Cardiac muscle cell (in vitro differentiated cells and primary cell): Measurements from ENCODE around the gene SCN4A. TPM values are rescaled to one million over a fixed set of nuclear protein-coding genes. Genes with fewer than 3 reads are reported as not detected.

ENCODE experiments used
- DNase-seq, 2 donors: peaks; one replicate each; pipeline versions ENCODE4 v3.0.0 to v3.0.0-alpha.2; 2010 to 2017; ENCODE audit warnings: low read depth in 1 of 2, low spot score in 1 of 2
- H3K27ac ChIP-seq: fragments of 200-600 bp; sonication (generic); 2 replicates; pipeline ENCODE4 v1.5.1; 2016
- H3K27me3 ChIP-seq: fragments of 200-600 bp; sonication (generic); 2 replicates; pipeline ENCODE4 v1.6.0; 2016; ENCODE audit warnings: control low read depth
- H3K36me3 ChIP-seq: fragments of 200-600 bp; sonication (generic); 2 replicates; pipeline ENCODE4 v1.5.1; 2016; ENCODE audit warnings: control low read depth
- H3K4me1 ChIP-seq: fragments of 200-600 bp; sonication (generic); 2 replicates; pipeline ENCODE4 v1.8.1; 2017; ENCODE audit warnings: low read depth, mild to moderate bottlenecking, mixed run types
- H3K4me3 ChIP-seq: fragments of 200-600 bp; sonication (generic); 2 replicates; pipeline ENCODE4 v1.5.1; 2016; ENCODE audit warnings: mild to moderate bottlenecking
- H3K9me3 ChIP-seq: fragments of 200-600 bp; sonication (generic); 2 replicates; pipeline ENCODE4 v1.5.1; 2017; ENCODE audit warnings: low read depth, mild to moderate bottlenecking, control low read depth
- polyA plus RNA-seq: library from polyadenylated mRNA; unstranded; fragments of >200 nt; fragmentation: Nextera tagmentation; extraction: Ambion mirVana; gene quantifications from 2 replicates; pipeline ENCODE4 v1.2.1, GENCODE V29; 2016
- total RNA-seq: library from RNA; depleted of rRNA; stranded (reverse); fragments of >200 nt; gene quantifications from 2 replicates; pipeline ENCODE4 v1.2.3, GENCODE V29; 2016
- TF ChIP-seq, protein P1 (sequence below): IDR thresholded peaks from 2 replicates; pipeline ENCODE4 v1.5.1; 2012; ENCODE audit warnings: low read depth, mild to moderate bottlenecking, low read length

SCN4A gene
- total and polyA plus RNA-seq, 2 experiments from 2014 or later, result 0.63 TPM; not detected in 1

DNA sequence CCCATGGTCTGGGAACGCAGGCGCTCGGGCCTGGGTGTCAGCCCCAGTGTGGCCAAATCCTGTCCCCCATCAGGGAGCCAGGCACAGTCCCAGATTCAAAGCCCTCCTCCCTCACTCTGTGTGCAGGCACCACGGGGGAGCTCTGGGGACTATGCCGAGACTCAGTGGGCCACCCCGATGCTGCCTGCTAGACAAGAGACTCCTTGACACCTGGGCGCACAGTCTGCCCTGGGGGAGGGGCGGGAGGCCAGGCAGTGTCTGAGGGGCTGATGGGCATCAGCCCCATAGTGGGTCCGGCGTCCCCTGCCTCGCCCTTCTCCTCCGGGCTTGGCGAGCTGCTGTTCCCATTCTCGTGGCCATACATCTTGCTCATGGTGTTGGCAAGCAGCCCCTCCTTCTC is 32.1 kb downstream of the SCN4A start:
- H3K27me3 ChIP-seq, result no peaks in the 10 kb centered on the region
- H3K27ac ChIP-seq, result no peak overlapping the region
- H3K36me3 ChIP-seq, result no peaks in the 10 kb centered on the region
- DNase-seq, result no peak
- H3K9me3 ChIP-seq, result no peaks in the 10 kb centered on the region
- no peak overlapping the region for H3K4me3 ChIP-seq
- no peaks in the 10 kb centered on the region for H3K4me1 ChIP-seq
- TF ChIP-seq, protein P1, sequence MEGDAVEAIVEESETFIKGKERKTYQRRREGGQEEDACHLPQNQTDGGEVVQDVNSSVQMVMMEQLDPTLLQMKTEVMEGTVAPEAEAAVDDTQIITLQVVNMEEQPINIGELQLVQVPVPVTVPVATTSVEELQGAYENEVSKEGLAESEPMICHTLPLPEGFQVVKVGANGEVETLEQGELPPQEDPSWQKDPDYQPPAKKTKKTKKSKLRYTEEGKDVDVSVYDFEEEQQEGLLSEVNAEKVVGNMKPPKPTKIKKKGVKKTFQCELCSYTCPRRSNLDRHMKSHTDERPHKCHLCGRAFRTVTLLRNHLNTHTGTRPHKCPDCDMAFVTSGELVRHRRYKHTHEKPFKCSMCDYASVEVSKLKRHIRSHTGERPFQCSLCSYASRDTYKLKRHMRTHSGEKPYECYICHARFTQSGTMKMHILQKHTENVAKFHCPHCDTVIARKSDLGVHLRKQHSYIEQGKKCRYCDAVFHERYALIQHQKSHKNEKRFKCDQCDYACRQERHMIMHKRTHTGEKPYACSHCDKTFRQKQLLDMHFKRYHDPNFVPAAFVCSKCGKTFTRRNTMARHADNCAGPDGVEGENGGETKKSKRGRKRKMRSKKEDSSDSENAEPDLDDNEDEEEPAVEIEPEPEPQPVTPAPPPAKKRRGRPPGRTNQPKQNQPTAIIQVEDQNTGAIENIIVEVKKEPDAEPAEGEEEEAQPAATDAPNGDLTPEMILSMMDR, result no peak

DNA sequence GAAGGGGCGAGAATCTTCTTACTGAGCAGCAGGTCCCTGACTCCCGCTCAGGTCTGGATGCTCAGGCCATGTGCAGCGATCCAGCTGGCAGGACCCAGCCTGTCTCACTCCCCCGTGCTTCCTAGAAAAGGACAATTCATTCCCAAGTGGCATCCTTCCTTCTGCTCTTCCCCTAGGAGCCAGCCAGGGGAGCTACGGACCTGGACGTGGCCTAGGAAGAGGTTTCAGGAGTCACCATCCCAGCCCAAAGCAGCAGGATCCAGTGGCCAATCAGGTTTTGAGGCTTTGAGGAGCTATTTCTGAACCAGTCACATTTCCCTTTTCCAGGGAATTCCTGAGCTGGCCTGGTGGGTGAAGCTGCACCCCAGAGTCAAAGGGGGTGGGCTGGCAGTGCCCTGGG is 32.8 kb downstream of the SCN4A start:
- Histone ChIP-seq H3K9me3 (no peaks in the 10 kb centered on the region), H3K36me3 (no peaks in the 10 kb centered on the region), H3K4me1 (no peaks in the 10 kb centered on the region), H3K27ac (no peak overlapping the region), H3K27me3 (no peaks in the 10 kb centered on the region), H3K4me3 (no peak overlapping the region)
- TF ChIP-seq, protein P1, result no peak
- DNase-seq, result no peak

DNA sequence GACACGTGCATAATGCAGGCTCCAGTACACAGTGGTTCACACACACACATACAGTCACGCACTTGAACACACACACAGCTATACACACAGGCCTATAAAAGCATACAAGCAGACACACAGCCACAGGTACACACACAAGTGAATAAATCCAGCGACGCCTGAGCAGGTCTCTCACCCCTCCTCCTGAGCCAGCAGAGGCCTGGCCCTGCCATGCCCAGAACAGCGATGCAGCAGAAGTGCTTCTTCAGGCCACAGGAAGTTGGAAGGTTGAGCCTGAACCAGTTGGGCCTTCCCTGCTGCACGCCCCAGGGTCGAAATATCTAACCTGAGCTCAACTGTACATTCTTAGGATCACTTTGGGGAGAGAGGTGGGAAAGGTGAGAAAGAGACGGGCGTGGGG is 33.3 kb downstream of the SCN4A start:
- no peak overlapping the region for H3K4me3 ChIP-seq
- H3K9me3 ChIP-seq, result no peaks in the 10 kb centered on the region
- TF ChIP-seq, protein P1, result no peak
- H3K27ac ChIP-seq, result no peak overlapping the region
- no peak for DNase-seq
- no peaks in the 10 kb centered on the region for H3K27me3 ChIP-seq
- no peaks in the 10 kb centered on the region for H3K4me1 ChIP-seq
- H3K36me3 ChIP-seq, result no peaks in the 10 kb centered on the region

DNA sequence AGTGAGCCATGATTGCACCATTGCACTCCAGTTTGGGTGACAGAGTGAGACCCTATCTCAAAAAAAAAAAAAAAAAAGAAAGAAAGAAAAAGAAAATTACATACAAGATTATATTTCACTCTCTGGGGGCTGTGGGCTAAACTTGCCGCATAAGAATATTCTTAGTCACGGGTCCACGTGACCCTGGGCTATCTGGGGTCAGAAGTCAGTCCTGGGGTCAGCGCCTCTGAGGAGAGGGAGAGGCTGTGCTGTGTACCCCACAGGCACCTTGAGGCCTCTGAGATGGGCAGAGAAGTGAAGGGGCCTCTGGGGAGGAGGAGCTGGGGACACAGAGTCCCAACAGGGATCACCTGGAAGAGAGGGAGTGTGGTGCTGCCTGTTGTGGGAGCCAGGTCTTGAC is 34.8 kb downstream of the SCN4A start:
- DNase-seq, result no peak
- Histone ChIP-seq H3K27me3 (no peaks in the 10 kb centered on the region), H3K9me3 (no peaks in the 10 kb centered on the region), H3K36me3 (no peaks in the 10 kb centered on the region), H3K4me1 (no peaks in the 10 kb centered on the region), H3K4me3 (no peak overlapping the region), H3K27ac (no peak overlapping the region)
- TF ChIP-seq, protein P1, result no peak

DNA sequence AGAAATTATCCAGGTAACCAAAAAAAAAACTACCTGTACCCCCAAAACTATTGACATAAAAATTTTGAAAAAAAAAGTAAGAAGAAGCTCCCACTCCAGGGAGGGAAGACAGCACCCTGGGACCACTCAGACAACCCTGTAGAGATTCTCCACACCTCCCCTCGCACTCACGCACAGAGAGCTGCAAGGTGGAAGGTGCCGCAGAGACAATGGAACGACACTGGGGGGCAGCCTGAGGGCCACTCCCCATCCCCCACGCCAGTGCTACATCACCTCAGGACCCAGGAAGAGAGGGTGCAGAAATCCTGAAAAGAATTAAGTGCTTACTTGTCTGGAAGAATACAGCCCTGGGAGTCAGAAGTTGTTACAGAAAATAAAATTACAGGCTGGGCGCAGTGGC is 35.4 kb downstream of the SCN4A start:
- DNase-seq, result no peak
- H3K27ac ChIP-seq, result no peak overlapping the region
- no peaks in the 10 kb centered on the region for H3K27me3 ChIP-seq
- no peak overlapping the region for H3K4me3 ChIP-seq
- no peaks in the 10 kb centered on the region for H3K9me3 ChIP-seq
- TF ChIP-seq, protein P1, result no peak
- H3K4me1 ChIP-seq, result no peaks in the 10 kb centered on the region
- no peaks in the 10 kb centered on the region for H3K36me3 ChIP-seq
